Aorta (tissue), 5 donors: ENCODE measurements around the gene ATAD2B. TPM values are rescaled to one million over a fixed set of nuclear protein-coding genes. Genes with fewer than 3 reads are reported as not detected.

Source experiments
- ATAC-seq: fragments of 200-7000 bp; cut with Tn5 transposase; one replicate; pipeline ENCODE4 v1.9.1; 2022; ENCODE audit warnings: moderate library complexity; ENCODE audit not compliant: low FRiP score
- DNase-seq, 2 donors: peaks; one replicate each; pipeline ENCODE4 v3.0.0-alpha.2; 2020
- H3K27ac ChIP-seq, 2 donors: one replicate each; pipeline ENCODE4 v1.5.1; 2013; ENCODE audit warnings: low read length in 2 of 2, mild to moderate bottlenecking in 2 of 2, moderate library complexity in 2 of 2, control low read depth in 1 of 2, inconsistent platforms in 1 of 2, low read depth in 1 of 2
- H3K27me3 ChIP-seq, 2 donors: one replicate each; pipeline ENCODE4 v1.6.1; 2013; ENCODE audit warnings: control low read depth in 1 of 2, low read length in 1 of 2, mild to moderate bottlenecking in 1 of 2, moderate library complexity in 1 of 2; ENCODE audit not compliant: insufficient read depth in 2 of 2, control insufficient read depth in 1 of 2
- H3K36me3 ChIP-seq, 2 donors: one replicate each; pipeline ENCODE4 v1.6.1; 2013; ENCODE audit warnings: control low read depth in 1 of 2, low read length in 1 of 2, mild to moderate bottlenecking in 1 of 2; ENCODE audit not compliant: insufficient read depth in 2 of 2, control insufficient read depth in 1 of 2
- H3K4me1 ChIP-seq, 2 donors: one replicate each; pipeline ENCODE4 v1.6.1; 2013; ENCODE audit warnings: low read length in 2 of 2, control low read depth in 1 of 2, mild to moderate bottlenecking in 1 of 2, moderate library complexity in 1 of 2; ENCODE audit not compliant: insufficient read depth in 2 of 2, control insufficient read depth in 1 of 2
- H3K4me3 ChIP-seq, 2 donors: one replicate each; pipeline ENCODE4 v1.5.1; 2013; ENCODE audit warnings: low read length in 2 of 2, control low read depth in 1 of 2, mild to moderate bottlenecking in 1 of 2
- H3K9me3 ChIP-seq: one replicate; pipeline ENCODE4 v1.6.1; 2013; ENCODE audit warnings: mild to moderate bottlenecking, low read length; ENCODE audit not compliant: control insufficient read depth
- WGBS, 2 donors: extraction: QIAGEN DNeasy Blood & Tissue Kit; methylation state at CpG; one replicate each; pipeline ENCODE4 v1.1.7; 2013; 5-methylcytosine and 5-hydroxymethylcytosine counted together
- intact Hi-C, 2 donors: fragments of 100-400 bp; cut with DNase I; formaldehyde crosslinking; loops; one replicate each; pipeline versions ENCODE4 v1.14.2 to v1.15.0; 2022
- polyA plus RNA-seq, 2 donors: library from polyadenylated mRNA; stranded (reverse); fragments of 200-250 nt; gene quantifications; one replicate each; pipeline ENCODE4 v1.2.3, GENCODE V29; 2013
- total RNA-seq, 2 donors: library from RNA; stranded (reverse); fragmentation: NEBNext Ultra II Directional; extraction: Animal tissue kit (Norgen Biotek cat#: 25700); gene quantifications; one replicate each; pipeline ENCODE4 v1.2.1, GENCODE V29; 2021
- donor health status: healthy with polysubstance abuse.
- donor health status: Bipolar disorder and iron deficiency.
- donor health status: DM: no; HTN: no; CAD: no.
- donor health status: DM: no; HTN: no; CAD: no.
- donor health status: DM: yes; HTN: yes; CAD: no.

ATAD2B gene
- total and polyA plus RNA-seq, 4 donors, result 2.3 to 45.8 (median 18.5) TPM

- Histone ChIP-seq H3K4me1 (no peaks in the 10 kb centered on the region), H3K4me3 (no peak overlapping the region), H3K9me3 (no peaks in the 10 kb centered on the region), H3K27me3 (no peaks in the 10 kb centered on the region), H3K36me3 (peaks cover 0 to 9% of the 10 kb centered on the region in 2 donors), H3K27ac (no peak overlapping the region)
- DNase-seq, result no peak
- WGBS, 2 donors, result 86 to 87% methylated on average over 2 of the region's 2 CpGs
- ATAC-seq, result no peak
- intact Hi-C loops, result no loop called here
Measured at GRCh38 chr2:23859983-23860382, 66.9 kb downstream of the ATAD2B start.

- Histone ChIP-seq H3K9me3 (no peaks in the 10 kb centered on the region), H3K4me1 (no peaks in the 10 kb centered on the region), H3K4me3 (no peak overlapping the region), H3K27ac (no peak overlapping the region), H3K36me3 (peaks cover 0 to 8% of the 10 kb centered on the region in 2 donors), H3K27me3 (no peaks in the 10 kb centered on the region)
- ATAC-seq (no peak), DNase-seq (no peak)
- intact Hi-C loops, result no loop called here
- 49 to 54% methylated on average over 2 of the region's 2 CpGs for WGBS, 2 donors
Measured at GRCh38 chr2:23859234-23859633, 67.7 kb downstream of the ATAD2B start.

- no peak for ATAC-seq
- no peak for DNase-seq
- H3K4me3 ChIP-seq, result no peak overlapping the region
- 70 to 76% methylated on average over 4 of the region's 4 CpGs for WGBS, 2 donors
- H3K9me3 ChIP-seq, result no peaks in the 10 kb centered on the region
- no peaks in the 10 kb centered on the region for H3K27me3 ChIP-seq
- intact Hi-C loops, result no loop called here
- H3K4me1 ChIP-seq, result no peaks in the 10 kb centered on the region
- H3K36me3 ChIP-seq, result no peaks in the 10 kb centered on the region
- no peak overlapping the region for H3K27ac ChIP-seq
Measured at GRCh38 chr2:23850564-23851256, 76.2 kb downstream of the ATAD2B start.

GRCh38 chr2:23844905-23845304 is 82.0 kb downstream of the ATAD2B start:
- 95 to 96% methylated on average over 4 of the region's 4 CpGs for WGBS, 2 donors
- Histone ChIP-seq H3K27me3 (no peaks in the 10 kb centered on the region), H3K36me3 (no peaks in the 10 kb centered on the region), H3K4me3 (no peak overlapping the region), H3K9me3 (no peaks in the 10 kb centered on the region), H3K27ac (no peak overlapping the region), H3K4me1 (peaks cover 0 to 3% of the 10 kb centered on the region in 2 donors)
- DNase-seq, result no peak
- no peak for ATAC-seq
- intact Hi-C loops, result no loop called here

- Histone ChIP-seq H3K9me3 (no peaks in the 10 kb centered on the region), H3K27me3 (no peaks in the 10 kb centered on the region), H3K36me3 (no peaks in the 10 kb centered on the region), H3K27ac (no peak overlapping the region), H3K4me3 (no peak overlapping the region), H3K4me1 (peaks cover 0 to 3% of the 10 kb centered on the region in 2 donors)
- DNase-seq (no peak), ATAC-seq (peak; percentile 74)
- intact Hi-C loops, result no loop called here
- 60 to 65% methylated on average over 7 of the region's 7 CpGs for WGBS, 2 donors
Measured at GRCh38 chr2:23843051-23843976, 83.6 kb downstream of the ATAD2B start.

GRCh38 chr2:23839919-23840578 is 86.9 kb downstream of the ATAD2B start:
- H3K4me1 ChIP-seq, result peaks cover 0 to 3% of the 10 kb centered on the region in 2 donors
- no peaks in the 10 kb centered on the region for H3K9me3 ChIP-seq
- no peaks in the 10 kb centered on the region for H3K36me3 ChIP-seq
- intact Hi-C loops, result no loop called here
- no peak overlapping the region for H3K4me3 ChIP-seq
- H3K27ac ChIP-seq, result no peak overlapping the region
- H3K27me3 ChIP-seq, result no peaks in the 10 kb centered on the region
- no peak for ATAC-seq
- DNase-seq, result no peak
- 78 to 96% methylated on average over 3 of the region's 3 CpGs for WGBS, 2 donors

- H3K9me3 ChIP-seq, result no peaks in the 10 kb centered on the region
- no peaks in the 10 kb centered on the region for H3K27me3 ChIP-seq
- intact Hi-C loops, result no loop called here
- H3K4me3 ChIP-seq, result no peak overlapping the region
- no peaks in the 10 kb centered on the region for H3K36me3 ChIP-seq
- H3K4me1 ChIP-seq, result peaks cover 0 to 3% of the 10 kb centered on the region in 2 donors
- H3K27ac ChIP-seq, result no peak overlapping the region
- WGBS, 2 donors, result 95 to 96% methylated on average over 1 of the region's 1 CpG
- ATAC-seq (no peak), DNase-seq (no peak)
Measured at GRCh38 chr2:23838996-23839395, 87.9 kb downstream of the ATAD2B start.

- ATAC-seq, result no peak
- H3K4me1 ChIP-seq, result peaks cover 0 to 3% of the 10 kb centered on the region in 2 donors
- no peaks in the 10 kb centered on the region for H3K36me3 ChIP-seq
- no peak overlapping the region for H3K4me3 ChIP-seq
- no peak for DNase-seq
- no peaks in the 10 kb centered on the region for H3K27me3 ChIP-seq
- H3K9me3 ChIP-seq, result no peaks in the 10 kb centered on the region
- no peak overlapping the region for H3K27ac ChIP-seq
- 75 to 89% methylated on average over 1 of the region's 1 CpG for WGBS, 2 donors
- intact Hi-C loops, result no loop called here
Measured at GRCh38 chr2:23838581-23838980, 88.3 kb downstream of the ATAD2B start.
